Liver (tissue), 9 donors: ENCODE data around the gene PCDH9. TPM values are rescaled to one million over a fixed set of nuclear protein-coding genes. Genes with fewer than 3 reads are reported as not detected.

ENCODE experiments used
- DNase-seq: peaks from one replicate; pipeline ENCODE4 v3.0.0-alpha.2; 2017; ENCODE audit warnings: low spot score
- H3K27ac ChIP-seq, 2 donors: one replicate each; pipeline ENCODE4 v1.7.0; 2013; ENCODE audit warnings: inconsistent platforms in 2 of 2, low read length in 2 of 2, control low read depth in 1 of 2, low read depth in 1 of 2, mild to moderate bottlenecking in 1 of 2
- H3K27me3 ChIP-seq, 4 donors: one replicate each; pipeline versions ENCODE4 v1.6.1 to v1.7.0; 2013; ENCODE audit warnings: low read length in 3 of 4, inconsistent platforms in 1 of 4, mild to moderate bottlenecking in 1 of 4, moderate library complexity in 1 of 4; ENCODE audit not compliant: control insufficient read depth in 4 of 4, insufficient read depth in 4 of 4
- H3K36me3 ChIP-seq, 4 donors: one replicate each; pipeline versions ENCODE4 v1.6.1 to v1.7.0; 2013; ENCODE audit warnings: low read length in 3 of 4, mild to moderate bottlenecking in 3 of 4, low read depth in 1 of 4, moderate library complexity in 1 of 4; ENCODE audit not compliant: control insufficient read depth in 4 of 4, insufficient read depth in 3 of 4
- H3K4me1 ChIP-seq, 4 donors: one replicate each; pipeline versions ENCODE4 v1.6.1 to v1.7.0; 2013; ENCODE audit warnings: low read length in 3 of 4, mild to moderate bottlenecking in 3 of 4, moderate library complexity in 1 of 4; ENCODE audit not compliant: control insufficient read depth in 4 of 4, insufficient read depth in 4 of 4
- H3K4me3 ChIP-seq, 3 donors: one replicate each; pipeline versions ENCODE4 v1.6.1 to v1.7.0; 2013; ENCODE audit warnings: low read length in 3 of 3, control low read depth in 1 of 3, low read depth in 1 of 3, mild to moderate bottlenecking in 1 of 3
- H3K9ac ChIP-seq, 2 donors: one replicate each; pipeline ENCODE4 v1.7.0; 2013; ENCODE audit warnings: low read length in 2 of 2, mild to moderate bottlenecking in 2 of 2, moderate library complexity in 2 of 2, control low read depth in 1 of 2, low read depth in 1 of 2
- H3K9me3 ChIP-seq, 4 donors: one replicate each; pipeline versions ENCODE4 v1.6.1 to v1.7.0; 2013; ENCODE audit warnings: low read length in 3 of 4; ENCODE audit not compliant: control insufficient read depth in 4 of 4
- EGR1 ChIP-seq, 2 donors: IDR thresholded peaks; 2 replicates each; pipeline ENCODE4 v1.6.1; 2016 to 2018; ENCODE audit warnings: antibody characterized with exemption in 2 of 2, low read depth in 2 of 2
- FOXA1 ChIP-seq: IDR thresholded peaks from 2 replicates; pipeline ENCODE4 v1.6.1; 2016; ENCODE audit warnings: antibody characterized with exemption
- HNF4A ChIP-seq, 2 donors: conservative IDR thresholded peaks; 2 replicates each; pipeline ENCODE4 v1.6.1; 2016; ENCODE audit warnings: antibody characterized with exemption in 2 of 2, mild to moderate bottlenecking in 2 of 2
- JUND ChIP-seq, 2 donors: IDR thresholded peaks; 2 replicates each; pipeline ENCODE4 v1.6.1; 2016; ENCODE audit warnings: antibody characterized with exemption in 2 of 2
- NR2F2 ChIP-seq: IDR thresholded peaks from 2 replicates; pipeline ENCODE4 v1.6.1; 2016; ENCODE audit warnings: antibody characterized with exemption
- RAD21 ChIP-seq, 2 donors: IDR thresholded peaks; 2 replicates each; pipeline ENCODE4 v1.6.1; 2016; ENCODE audit warnings: antibody characterized with exemption in 2 of 2, mild to moderate bottlenecking in 2 of 2
- RXRA ChIP-seq, 2 donors: IDR thresholded peaks; 2 replicates each; pipeline ENCODE4 v1.6.1; 2017 to 2018; ENCODE audit warnings: antibody characterized with exemption in 2 of 2, mild to moderate bottlenecking in 1 of 2
- SP1 ChIP-seq: IDR thresholded peaks from 2 replicates; pipeline ENCODE4 v1.6.1; 2018; ENCODE audit warnings: antibody characterized with exemption, mild to moderate bottlenecking
- YY1 ChIP-seq: IDR thresholded peaks from 2 replicates; pipeline ENCODE4 v1.6.1; 2016; ENCODE audit warnings: antibody characterized with exemption, mild to moderate bottlenecking
- WGBS: extraction: QIAGEN DNeasy Blood & Tissue Kit; methylation state at CpG from one replicate; pipeline ENCODE4 v1.1.7; 2013; 5-methylcytosine and 5-hydroxymethylcytosine counted together
- polyA plus RNA-seq, 2 donors: library from polyadenylated mRNA; stranded (reverse) in 1 of 2; unstranded in 1 of 2; fragments of 200-250 nt in 1 of 2; fragments of >200 nt in 1 of 2; fragmentation: Nextera tagmentation in 1 of 2; extraction: Ambion mirVana in 1 of 2; gene quantifications; one replicate each; pipeline versions ENCODE4 v1.2.1 to v1.2.3, GENCODE V29; 2013 to 2015
- total RNA-seq, 2 donors: library from RNA; depleted of rRNA; stranded (reverse); fragments of >200 nt; gene quantifications; one replicate each; pipeline ENCODE4 v1.2.3, GENCODE V29; 2014
- TF ChIP-seq, protein P1 (sequence below): IDR thresholded peaks from 2 replicates; pipeline ENCODE4 v1.6.1; 2016; ENCODE audit warnings: antibody characterized with exemption
- TF ChIP-seq, protein P2 (sequence below): IDR thresholded peaks from 2 replicates; pipeline ENCODE4 v1.6.1; 2016; ENCODE audit warnings: antibody characterized with exemption
- TF ChIP-seq, protein P3 (sequence below): IDR thresholded peaks from 2 replicates; pipeline ENCODE4 v1.6.1; 2016; ENCODE audit warnings: antibody characterized with exemption
- TF ChIP-seq, protein P4 (sequence below): IDR thresholded peaks from 2 replicates; pipeline ENCODE4 v1.6.1; 2016; ENCODE audit warnings: antibody characterized with exemption, mild to moderate bottlenecking
- TF ChIP-seq, protein P5 (sequence below): fragments of 150-350 bp; IDR thresholded peaks from 2 replicates; pipeline ENCODE4 v1.5.1; 2017; ENCODE audit warnings: improper control_type of control experiment, low read depth, low read length; ENCODE audit not compliant: missing input control
- donor health status: healthy.
- donor health status: healthy.
- donor health status: healthy.
- donor health status: healthy.
- donor health status: healthy.

PCDH9 gene
- total and polyA plus RNA-seq, 4 donors, result 0.90 to 4.0 (median 2.2) TPM

DNA sequence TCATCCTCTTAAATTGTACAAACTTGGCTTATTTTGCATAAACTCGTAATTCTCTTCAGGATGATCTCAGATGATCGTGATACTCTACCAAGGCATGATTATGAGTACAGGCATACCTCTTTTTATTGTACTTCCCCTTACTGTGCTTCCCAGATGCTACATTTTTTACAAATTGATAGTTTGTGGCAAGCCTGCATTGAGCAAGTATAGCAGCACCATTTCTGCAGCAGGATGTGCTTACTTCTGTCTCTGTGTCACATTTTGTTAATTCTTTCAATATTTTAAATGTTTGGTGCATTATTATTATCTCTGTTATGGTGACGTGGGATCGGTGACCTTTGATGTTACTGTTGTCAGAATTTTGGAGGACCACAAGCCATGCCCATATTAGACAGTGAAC, 752.3 kb downstream of the PCDH9 start:
- H3K27ac ChIP-seq, result no peak overlapping the region
- H3K9ac ChIP-seq, result no peak overlapping the region
- no peaks in the 10 kb centered on the region for H3K27me3 ChIP-seq
- 63% methylated on average over 4 of the region's 4 CpGs for WGBS
- no peak for TF ChIP-seq RXRA (IDR thresholded peaks at IDR 0.05)
- no peak for TF ChIP-seq FOXA1
- TF ChIP-seq, protein P1, sequence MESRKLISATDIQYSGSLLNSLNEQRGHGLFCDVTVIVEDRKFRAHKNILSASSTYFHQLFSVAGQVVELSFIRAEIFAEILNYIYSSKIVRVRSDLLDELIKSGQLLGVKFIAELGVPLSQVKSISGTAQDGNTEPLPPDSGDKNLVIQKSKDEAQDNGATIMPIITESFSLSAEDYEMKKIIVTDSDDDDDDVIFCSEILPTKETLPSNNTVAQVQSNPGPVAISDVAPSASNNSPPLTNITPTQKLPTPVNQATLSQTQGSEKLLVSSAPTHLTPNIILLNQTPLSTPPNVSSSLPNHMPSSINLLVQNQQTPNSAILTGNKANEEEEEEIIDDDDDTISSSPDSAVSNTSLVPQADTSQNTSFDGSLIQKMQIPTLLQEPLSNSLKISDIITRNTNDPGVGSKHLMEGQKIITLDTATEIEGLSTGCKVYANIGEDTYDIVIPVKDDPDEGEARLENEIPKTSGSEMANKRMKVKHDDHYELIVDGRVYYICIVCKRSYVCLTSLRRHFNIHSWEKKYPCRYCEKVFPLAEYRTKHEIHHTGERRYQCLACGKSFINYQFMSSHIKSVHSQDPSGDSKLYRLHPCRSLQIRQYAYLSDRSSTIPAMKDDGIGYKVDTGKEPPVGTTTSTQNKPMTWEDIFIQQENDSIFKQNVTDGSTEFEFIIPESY, result no peak
- no peak for TF ChIP-seq NR2F2
- TF ChIP-seq SP1, result no peak
- no peak for TF ChIP-seq RAD21 (IDR thresholded peaks at IDR 0.05)
- TF ChIP-seq, protein P2, sequence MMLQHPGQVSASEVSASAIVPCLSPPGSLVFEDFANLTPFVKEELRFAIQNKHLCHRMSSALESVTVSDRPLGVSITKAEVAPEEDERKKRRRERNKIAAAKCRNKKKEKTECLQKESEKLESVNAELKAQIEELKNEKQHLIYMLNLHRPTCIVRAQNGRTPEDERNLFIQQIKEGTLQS, result no peak
- TF ChIP-seq EGR1 (IDR thresholded peaks at IDR 0.05; ENCODE audit: low read depth in 2 of 2), result no peak
- TF ChIP-seq, protein P3, sequence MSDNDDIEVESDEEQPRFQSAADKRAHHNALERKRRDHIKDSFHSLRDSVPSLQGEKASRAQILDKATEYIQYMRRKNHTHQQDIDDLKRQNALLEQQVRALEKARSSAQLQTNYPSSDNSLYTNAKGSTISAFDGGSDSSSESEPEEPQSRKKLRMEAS, result no peak
- TF ChIP-seq, protein P4, sequence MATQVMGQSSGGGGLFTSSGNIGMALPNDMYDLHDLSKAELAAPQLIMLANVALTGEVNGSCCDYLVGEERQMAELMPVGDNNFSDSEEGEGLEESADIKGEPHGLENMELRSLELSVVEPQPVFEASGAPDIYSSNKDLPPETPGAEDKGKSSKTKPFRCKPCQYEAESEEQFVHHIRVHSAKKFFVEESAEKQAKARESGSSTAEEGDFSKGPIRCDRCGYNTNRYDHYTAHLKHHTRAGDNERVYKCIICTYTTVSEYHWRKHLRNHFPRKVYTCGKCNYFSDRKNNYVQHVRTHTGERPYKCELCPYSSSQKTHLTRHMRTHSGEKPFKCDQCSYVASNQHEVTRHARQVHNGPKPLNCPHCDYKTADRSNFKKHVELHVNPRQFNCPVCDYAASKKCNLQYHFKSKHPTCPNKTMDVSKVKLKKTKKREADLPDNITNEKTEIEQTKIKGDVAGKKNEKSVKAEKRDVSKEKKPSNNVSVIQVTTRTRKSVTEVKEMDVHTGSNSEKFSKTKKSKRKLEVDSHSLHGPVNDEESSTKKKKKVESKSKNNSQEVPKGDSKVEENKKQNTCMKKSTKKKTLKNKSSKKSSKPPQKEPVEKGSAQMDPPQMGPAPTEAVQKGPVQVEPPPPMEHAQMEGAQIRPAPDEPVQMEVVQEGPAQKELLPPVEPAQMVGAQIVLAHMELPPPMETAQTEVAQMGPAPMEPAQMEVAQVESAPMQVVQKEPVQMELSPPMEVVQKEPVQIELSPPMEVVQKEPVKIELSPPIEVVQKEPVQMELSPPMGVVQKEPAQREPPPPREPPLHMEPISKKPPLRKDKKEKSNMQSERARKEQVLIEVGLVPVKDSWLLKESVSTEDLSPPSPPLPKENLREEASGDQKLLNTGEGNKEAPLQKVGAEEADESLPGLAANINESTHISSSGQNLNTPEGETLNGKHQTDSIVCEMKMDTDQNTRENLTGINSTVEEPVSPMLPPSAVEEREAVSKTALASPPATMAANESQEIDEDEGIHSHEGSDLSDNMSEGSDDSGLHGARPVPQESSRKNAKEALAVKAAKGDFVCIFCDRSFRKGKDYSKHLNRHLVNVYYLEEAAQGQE, result no peak
- TF ChIP-seq HNF4A (conservative IDR thresholded peaks at IDR 0.05), result no peak
- no peaks in the 10 kb centered on the region for H3K9me3 ChIP-seq
- H3K4me1 ChIP-seq, result no peaks in the 10 kb centered on the region
- no peak overlapping the region for H3K4me3 ChIP-seq
- no peaks in the 10 kb centered on the region for H3K36me3 ChIP-seq
- DNase-seq, result no peak

DNA sequence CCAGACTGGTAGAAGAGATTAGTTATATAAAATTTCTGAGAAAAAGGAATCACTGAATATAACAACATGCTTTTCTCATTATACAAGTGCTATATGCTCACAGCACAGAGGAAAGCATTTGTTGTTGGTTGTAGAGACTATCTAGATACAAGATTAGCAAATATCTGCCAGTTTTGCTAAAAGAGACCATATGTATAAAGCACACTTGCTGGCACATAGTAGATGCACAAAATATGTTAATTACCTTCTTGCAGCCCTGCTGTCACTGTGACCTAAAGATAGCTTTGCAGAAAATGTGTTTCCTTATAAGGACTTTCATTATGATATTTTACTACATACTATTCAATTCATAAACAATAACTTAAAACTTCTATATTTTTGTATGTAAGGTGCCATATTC, 755.1 kb downstream of the PCDH9 start:
- Histone ChIP-seq H3K36me3 (no peaks in the 10 kb centered on the region), H3K27me3 (no peaks in the 10 kb centered on the region), H3K4me1 (no peaks in the 10 kb centered on the region), H3K27ac (no peak overlapping the region), H3K9ac (no peak overlapping the region), H3K9me3 (no peaks in the 10 kb centered on the region), H3K4me3 (no peak overlapping the region)
- no peak for TF ChIP-seq FOXA1
- TF ChIP-seq, protein P1, result no peak
- TF ChIP-seq, protein P5, sequence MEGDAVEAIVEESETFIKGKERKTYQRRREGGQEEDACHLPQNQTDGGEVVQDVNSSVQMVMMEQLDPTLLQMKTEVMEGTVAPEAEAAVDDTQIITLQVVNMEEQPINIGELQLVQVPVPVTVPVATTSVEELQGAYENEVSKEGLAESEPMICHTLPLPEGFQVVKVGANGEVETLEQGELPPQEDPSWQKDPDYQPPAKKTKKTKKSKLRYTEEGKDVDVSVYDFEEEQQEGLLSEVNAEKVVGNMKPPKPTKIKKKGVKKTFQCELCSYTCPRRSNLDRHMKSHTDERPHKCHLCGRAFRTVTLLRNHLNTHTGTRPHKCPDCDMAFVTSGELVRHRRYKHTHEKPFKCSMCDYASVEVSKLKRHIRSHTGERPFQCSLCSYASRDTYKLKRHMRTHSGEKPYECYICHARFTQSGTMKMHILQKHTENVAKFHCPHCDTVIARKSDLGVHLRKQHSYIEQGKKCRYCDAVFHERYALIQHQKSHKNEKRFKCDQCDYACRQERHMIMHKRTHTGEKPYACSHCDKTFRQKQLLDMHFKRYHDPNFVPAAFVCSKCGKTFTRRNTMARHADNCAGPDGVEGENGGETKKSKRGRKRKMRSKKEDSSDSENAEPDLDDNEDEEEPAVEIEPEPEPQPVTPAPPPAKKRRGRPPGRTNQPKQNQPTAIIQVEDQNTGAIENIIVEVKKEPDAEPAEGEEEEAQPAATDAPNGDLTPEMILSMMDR, result no peak
- TF ChIP-seq YY1, result no peak
- no peak for TF ChIP-seq SP1
- TF ChIP-seq, protein P2, result no peak
- no peak for TF ChIP-seq JUND (IDR thresholded peaks at IDR 0.05)
- no peak for TF ChIP-seq RXRA (IDR thresholded peaks at IDR 0.05)
- TF ChIP-seq NR2F2, result no peak
- TF ChIP-seq, protein P3, result no peak
- no peak for TF ChIP-seq EGR1 (IDR thresholded peaks at IDR 0.05; ENCODE audit: low read depth in 2 of 2)
- DNase-seq, result no peak
